AG04449 (cell line): ENCODE measurements around the gene APOO.
"Not testable (repeated sequence)": the region's sequence is repeated elsewhere in the genome, so short reads cannot be mapped to it uniquely, and the experiment has no call there.

Experiments
- CTCF ChIA-PET: fragments of 350-600 bp; formaldehyde crosslinking; extraction: SDS; loops from one replicate; lab custom pipeline; 2021; ENCODE audit warnings: antibody characterized with exemption; lab: Yijun Ruan, JAX
- POLR2A ChIA-PET: fragments of 400-600, 350-600 bp; formaldehyde crosslinking; extraction: SDS; loops from one replicate; lab custom pipeline; 2020; ENCODE audit warnings: antibody characterized with exemption, inconsistent platforms; lab: Yijun Ruan, JAX
- DNase-seq: peaks from one replicate; pipeline ENCODE4 v3.0.0-alpha.2; 2010; ENCODE audit warnings: low read depth, low spot score
- H3K4me3 ChIP-seq: 2 replicates; pipeline ENCODE4 v1.5.1; 2011; ENCODE audit warnings: low read depth, mild to moderate bottlenecking, control low read depth, low read length
- CTCF ChIP-seq: IDR thresholded peaks from one replicate; pipeline ENCODE4 v1.5.1; 2011; ENCODE audit warnings: mild to moderate bottlenecking, moderate library complexity, low read length, control low read depth, inconsistent platforms; ENCODE audit not compliant: insufficient read depth; ENCODE audit errors: missing control alignments

The APOO gene

GRCh38 chrX:23861215-23861896 lies 46.4 kb downstream of the APOO start:
- CTCF ChIA-PET, result no interaction called here
- H3K4me3 ChIP-seq, result no peak overlapping the region
- POLR2A ChIA-PET, result interaction anchor here (0.6 kb wide), 1 partner anchor 165 kb away, joined by 6 read pairs; no protein-coding TSS in a partner anchor
- no peak for TF ChIP-seq CTCF
- no peak for DNase-seq

- POLR2A ChIA-PET, result interaction anchor here (0.6 kb wide), 1 partner anchor 76 kb away, joined by 3 read pairs; the partner anchor contains the start of gene SAT1
- DNase-seq, H3K4me3 ChIP-seq: not testable (repeated sequence)
- CTCF ChIA-PET, result interaction anchor here (0.9 kb wide), 1 partner anchor 52 kb away, joined by 6 read pairs; no protein-coding TSS in a partner anchor
Measured at GRCh38 chrX:23859238-23859637, 48.5 kb downstream of the APOO start.

- H3K4me3 ChIP-seq, result no peak overlapping the region
- CTCF ChIA-PET, result no interaction called here
Measured at GRCh38 chrX:23857935-23858334, 49.8 kb downstream of the APOO start.

GRCh38 chrX:23857363-23857762 lies 50.4 kb downstream of the APOO start:
- no peak overlapping the region for H3K4me3 ChIP-seq
- CTCF ChIA-PET, result no interaction called here
- no peak for DNase-seq
- POLR2A ChIA-PET, result no interaction called here
- no peak for TF ChIP-seq CTCF

More at GRCh38 chrX:23857935-23858334, 49.8 kb downstream of the APOO start:
- no peak for TF ChIP-seq CTCF
- DNase-seq, result no peak
- POLR2A ChIA-PET, result no interaction called here

DNA sequence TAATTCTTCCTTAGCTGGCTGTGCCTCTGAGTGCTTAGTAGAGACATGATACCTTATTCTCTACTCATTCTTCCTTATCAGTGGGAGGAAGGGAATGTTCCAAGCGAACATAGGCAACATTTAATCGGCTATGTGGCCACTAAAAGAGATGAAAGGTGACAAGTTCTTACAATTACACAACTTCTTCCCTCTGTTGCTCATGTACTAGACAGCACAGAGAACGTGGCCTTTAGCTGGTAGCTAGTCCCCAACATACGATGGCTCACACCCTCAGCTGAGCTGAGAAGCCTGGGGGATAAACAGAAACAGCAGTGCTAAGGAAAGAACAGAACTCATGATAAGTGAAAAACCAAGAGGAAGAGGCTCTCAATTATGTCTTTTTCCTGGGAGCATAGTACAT lies 52.2 kb downstream of the APOO start:
- H3K4me3 ChIP-seq, result no peak overlapping the region
- no peak for DNase-seq
- ChIA-PET CTCF (interaction anchor here (1.2 kb wide), 1 partner anchor 10 kb away, joined by 3 read pairs; no protein-coding TSS in a partner anchor), POLR2A (no interaction called here)
- no peak for TF ChIP-seq CTCF

GRCh38 chrX:23854945-23855344 lies 52.8 kb downstream of the APOO start:
- no peak for TF ChIP-seq CTCF
- DNase-seq, result no peak
- ChIA-PET POLR2A (no interaction called here), CTCF (interaction anchor here (1.2 kb wide), 1 partner anchor 11 kb away, joined by 3 read pairs; no protein-coding TSS in a partner anchor)
- no peak overlapping the region for H3K4me3 ChIP-seq
